ENCODE results near the gene SPAG7.

Gene SPAG7

GRCh38 chr17:4980644-4981216 lies 13.1 kb upstream of the SPAG7 start:
- no peak overlapping the region for H3K4me3 ChIP-seq (ENCODE audit: low read depth, low read length)
- no peak for DNase-seq (ENCODE audit: low read depth, low spot score)
- POLR2A ChIA-PET = interaction anchor here (0.7 kb wide), 1 partner anchor 19 kb away, joined by 3 read pairs; no protein-coding TSS in a partner anchor
- CTCF ChIA-PET = interaction anchor here (0.7 to 9.8 kb wide), 22 partner anchors 8 to 164 kb away, joined by 3 to 77 read pairs (median 4); partner anchors contain the start of genes C17orf107, CAMTA2, INCA1 and KIF1C
- peak; percentile 49 for TF ChIP-seq CTCF (IDR thresholded peaks at IDR 0.05; ENCODE audit: insufficient read depth, low read length, missing control alignments)

GRCh38 chr17:4978726-4979125 lies 11.1 kb upstream of the SPAG7 start:
- POLR2A ChIA-PET = no interaction called here
- DNase-seq (ENCODE audit: low read depth, low spot score) = no peak
- TF ChIP-seq CTCF (IDR thresholded peaks at IDR 0.05; ENCODE audit: insufficient read depth, low read length, missing control alignments) = no peak
- H3K4me3 ChIP-seq (ENCODE audit: low read depth, low read length) = no peak overlapping the region
- CTCF ChIA-PET = interaction anchor here (1.3 to 9.8 kb wide), 4 partner anchors 8 to 83 kb away, joined by 4 to 77 read pairs (median 65); partner anchors contain the start of gene CAMTA2

GRCh38 chr17:4974115-4974670 lies 6.6 kb upstream of the SPAG7 start:
- POLR2A ChIA-PET = no interaction called here
- CTCF ChIA-PET = interaction anchor here (0.7 to 9.8 kb wide), 4 partner anchors 9 to 89 kb away, joined by 3 to 76 read pairs (median 5); partner anchors contain the start of gene CAMTA2
- TF ChIP-seq CTCF (IDR thresholded peaks at IDR 0.05; ENCODE audit: insufficient read depth, low read length, missing control alignments) = no peak
- DNase-seq (ENCODE audit: low read depth, low spot score) = no peak
- no peak overlapping the region for H3K4me3 ChIP-seq (ENCODE audit: low read depth, low read length)

GRCh38 chr17:4973256-4974114 lies 5.9 kb upstream of the SPAG7 start:
- no peak for DNase-seq (ENCODE audit: low read depth, low spot score)
- CTCF ChIA-PET = interaction anchor here (1.4 to 9.8 kb wide), 3 partner anchors 9 to 88 kb away, joined by 3 to 76 read pairs (median 7); partner anchors contain the start of gene CAMTA2
- no peak for TF ChIP-seq CTCF (IDR thresholded peaks at IDR 0.05; ENCODE audit: insufficient read depth, low read length, missing control alignments)
- no peak overlapping the region for H3K4me3 ChIP-seq (ENCODE audit: low read depth, low read length)
- POLR2A ChIA-PET = interaction anchor here (0.7 to 2.1 kb wide), 2 partner anchors 33 to 64 kb away, joined by 3 to 7 read pairs; partner anchors contain the start of genes RNF167 and SLC25A11

GRCh38 chr17:4972752-4973151 lies 5.1 kb upstream of the SPAG7 start:
- DNase-seq (ENCODE audit: low read depth, low spot score) = no peak
- no peak for TF ChIP-seq CTCF (IDR thresholded peaks at IDR 0.05; ENCODE audit: insufficient read depth, low read length, missing control alignments)

More at GRCh38 chr17:4972752-4973151, 5.1 kb upstream of the SPAG7 start:
- ChIA-PET CTCF (interaction anchor here (1.4 to 9.8 kb wide), 4 partner anchors 7 to 89 kb away, joined by 3 to 76 read pairs (median 30); partner anchors contain the start of gene CAMTA2), POLR2A (interaction anchor here (2.1 kb wide), 1 partner anchor 33 kb away, joined by 7 read pairs; the partner anchor contains the start of genes RNF167 and SLC25A11)
- no peak overlapping the region for H3K4me3 ChIP-seq (ENCODE audit: low read depth, low read length)

Data from AG04449 (cell line).